HG03103 (cell line): ENCODE measurements around the gene RAPGEF2.
A peak's percentile ranks its signal among the peaks of the same experiment; 100 is the strongest.
"Not testable (repeated sequence)": the region's sequence is repeated elsewhere in the genome, so short reads cannot be mapped to it uniquely, and the experiment has no call there.

Experiments used
- ATAC-seq: cut with Tn5 transposase; IDR thresholded peaks from one replicate; pipeline ENCODE4 v1.9.1; 2021; ENCODE audit warnings: low read depth; ENCODE audit not compliant: unreplicated experiment

Gene RAPGEF2

DNA sequence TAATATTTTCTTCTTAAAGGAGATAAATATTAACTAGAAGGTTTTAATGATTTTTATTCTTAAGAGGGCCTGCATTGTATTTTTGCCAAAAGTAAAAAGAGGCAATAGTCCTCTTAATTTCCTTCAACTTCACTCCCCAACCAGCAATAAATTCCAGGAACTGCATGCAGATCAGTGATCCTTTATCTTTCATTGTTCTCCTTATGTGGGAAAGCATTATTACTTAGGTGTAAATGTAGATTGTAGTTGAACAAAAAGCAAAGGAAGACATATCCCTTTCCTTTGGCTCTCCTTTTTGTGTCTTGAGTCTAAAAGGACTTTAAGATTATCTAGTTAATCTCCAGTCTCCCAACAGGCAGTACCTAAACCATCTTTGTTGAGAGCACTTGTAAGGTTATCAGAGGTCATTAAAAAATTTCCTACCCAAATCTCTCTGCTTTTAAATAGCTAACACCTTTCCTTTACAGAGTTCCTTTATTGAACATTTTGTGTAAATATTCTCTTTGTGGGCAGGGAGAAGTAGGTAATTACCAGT lies 55.3 kb downstream of the RAPGEF2 start:
- no peak for ATAC-seq

DNA sequence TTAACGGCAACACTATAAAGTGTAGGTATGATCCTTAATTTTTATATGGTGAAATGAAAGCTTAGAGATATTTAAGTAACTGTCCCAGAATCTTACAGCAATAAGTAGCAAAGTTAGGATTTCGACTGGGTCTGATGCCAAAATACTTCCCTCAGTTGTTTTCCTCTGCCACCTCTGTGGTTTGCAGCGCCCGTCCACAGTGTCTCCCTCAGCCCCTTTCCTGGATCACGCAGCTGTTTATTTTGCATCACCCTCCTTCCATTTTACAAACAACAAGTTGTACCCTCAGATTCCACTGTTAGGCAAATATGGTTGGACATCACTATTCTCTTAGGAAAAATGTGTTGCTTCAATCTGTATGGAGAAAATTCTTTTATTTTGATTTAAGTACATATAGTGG lies 56.1 kb downstream of the RAPGEF2 start:
- no peak for ATAC-seq

DNA sequence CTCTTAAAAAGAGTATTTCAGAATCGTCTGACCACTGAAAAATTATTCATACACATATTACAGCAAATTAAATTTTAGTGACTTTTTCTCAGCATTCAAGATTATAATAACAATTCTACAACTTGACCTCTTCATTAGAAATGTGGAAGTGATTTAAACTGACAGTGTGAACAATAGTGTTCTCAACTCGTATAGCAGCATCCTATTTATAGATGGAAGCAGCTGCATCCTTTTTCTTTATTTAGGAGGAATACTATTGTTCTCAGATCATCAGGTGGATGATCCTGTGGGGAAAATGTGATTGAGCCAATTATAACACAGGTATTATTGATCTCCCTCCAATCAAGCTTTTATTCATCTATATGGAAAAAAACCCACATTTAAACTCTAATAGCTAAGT lies 56.7 kb downstream of the RAPGEF2 start:
- no peak for ATAC-seq

GRCh38 chr4:159160242-159160641 lies 57.4 kb downstream of the RAPGEF2 start:
- ATAC-seq, result no peak

- ATAC-seq, result not testable (repeated sequence)
These were observed 58.6 kb downstream of the RAPGEF2 start for GRCh38 chr4:159161436-159161835.

GRCh38 chr4:159162576-159162975 lies 59.7 kb downstream of the RAPGEF2 start:
- no peak for ATAC-seq

DNA sequence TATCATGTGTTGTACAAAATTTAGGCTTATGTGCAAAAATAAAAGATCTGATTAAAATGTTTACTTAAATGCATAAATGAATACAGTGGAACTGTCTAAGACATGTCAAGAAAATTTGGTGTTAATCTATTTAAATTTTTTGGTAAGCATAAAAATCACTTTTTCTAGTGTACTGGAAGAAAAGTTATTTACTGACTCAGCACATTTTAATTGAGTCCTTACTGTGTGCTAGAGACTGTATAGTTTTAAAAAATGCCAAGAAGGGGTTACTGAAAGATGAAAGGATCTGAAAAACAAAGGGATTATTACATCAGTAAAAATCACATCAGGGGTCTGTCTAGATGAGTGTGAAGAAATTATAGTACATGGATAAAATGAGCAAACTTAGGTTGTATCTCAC lies 60.6 kb downstream of the RAPGEF2 start:
- no peak for ATAC-seq

DNA sequence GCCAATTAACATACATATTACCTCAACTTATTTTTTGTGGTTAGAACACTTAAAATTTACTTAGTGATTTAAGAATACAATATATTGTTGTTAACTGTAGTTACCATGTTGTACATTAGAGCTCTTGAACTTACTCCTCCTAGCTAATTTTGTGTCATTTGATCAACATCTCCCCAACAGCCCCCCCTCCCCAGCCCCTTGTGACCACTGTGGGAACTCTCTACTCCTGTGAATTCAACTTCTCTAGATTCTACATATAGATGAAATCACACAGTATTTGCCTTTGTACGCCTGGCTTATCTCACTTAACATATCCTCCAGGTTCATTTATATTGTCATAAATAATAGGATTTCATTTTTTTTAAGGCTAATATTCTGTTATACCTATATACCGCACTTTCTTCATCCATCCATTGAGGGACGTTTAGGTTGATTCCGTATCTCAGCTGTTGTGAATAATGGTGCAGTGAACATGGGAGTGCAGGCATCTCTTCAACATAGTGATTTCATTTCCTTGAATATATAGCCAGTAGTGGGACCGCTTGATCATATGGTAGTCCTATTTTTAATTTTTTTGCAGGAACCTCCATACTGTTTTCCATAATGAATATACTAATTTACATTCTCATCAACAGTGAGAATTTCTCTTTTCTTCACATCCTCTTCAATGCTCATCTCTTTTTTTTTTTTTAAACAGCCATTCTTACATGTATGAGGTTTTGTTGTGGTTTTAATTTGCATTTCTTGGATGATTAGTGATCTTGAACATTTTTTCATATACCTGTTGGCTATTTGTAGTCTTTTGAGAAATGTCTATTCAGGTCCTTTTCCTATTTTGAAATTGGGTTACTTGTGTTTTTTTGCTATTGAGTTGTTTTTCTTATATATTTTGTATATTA lies 66.8 kb downstream of the RAPGEF2 start:
- ATAC-seq, result peak; percentile 63

DNA sequence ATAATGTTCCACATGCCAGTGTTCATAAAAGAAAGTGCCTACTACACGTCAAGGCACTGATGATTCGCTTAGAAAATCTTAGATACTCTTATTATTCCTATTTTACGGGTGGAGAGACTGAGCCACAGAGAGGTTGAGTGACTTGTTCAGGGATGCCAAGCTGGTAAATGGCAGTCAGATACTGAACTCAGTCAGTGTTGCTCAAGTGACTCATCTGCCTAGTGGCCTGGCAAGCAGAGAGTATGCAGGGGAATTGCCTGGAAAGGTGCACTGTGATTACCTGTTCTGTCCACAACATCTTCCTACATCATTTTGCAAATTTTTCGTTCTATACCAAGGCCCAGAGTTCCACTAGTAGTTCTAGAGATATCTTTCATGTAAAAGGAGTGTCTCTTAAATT lies 68.4 kb downstream of the RAPGEF2 start:
- no peak for ATAC-seq

- no peak for ATAC-seq
These were observed 71.0 kb downstream of the RAPGEF2 start for GRCh38 chr4:159173886-159174285.

DNA sequence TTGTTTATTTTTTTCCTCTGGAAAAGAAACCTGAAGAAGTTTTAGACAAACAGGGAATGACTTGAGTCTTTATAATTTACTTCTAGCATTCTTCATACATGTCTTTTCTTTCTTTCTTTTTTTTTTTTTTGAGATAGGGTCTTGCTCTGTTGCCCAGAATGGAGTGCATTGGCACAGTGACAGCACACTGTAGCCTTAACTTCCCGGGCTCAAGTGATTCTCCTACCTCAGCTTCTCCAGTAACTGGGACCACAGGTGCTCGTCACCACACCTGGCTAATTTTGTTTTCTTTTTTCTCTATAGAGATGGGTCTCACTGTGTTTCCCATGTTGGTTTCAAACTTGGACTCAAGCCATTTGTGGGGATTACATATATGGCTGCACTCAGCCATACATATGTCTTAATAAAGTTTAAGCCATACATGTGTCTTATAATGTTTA lies 71.8 kb downstream of the RAPGEF2 start:
- no peak for ATAC-seq

GRCh38 chr4:159175085-159175988 lies 72.5 kb downstream of the RAPGEF2 start:
- ATAC-seq, result peak; percentile 66

GRCh38 chr4:159175989-159176375 lies 73.1 kb downstream of the RAPGEF2 start:
- no peak for ATAC-seq

DNA sequence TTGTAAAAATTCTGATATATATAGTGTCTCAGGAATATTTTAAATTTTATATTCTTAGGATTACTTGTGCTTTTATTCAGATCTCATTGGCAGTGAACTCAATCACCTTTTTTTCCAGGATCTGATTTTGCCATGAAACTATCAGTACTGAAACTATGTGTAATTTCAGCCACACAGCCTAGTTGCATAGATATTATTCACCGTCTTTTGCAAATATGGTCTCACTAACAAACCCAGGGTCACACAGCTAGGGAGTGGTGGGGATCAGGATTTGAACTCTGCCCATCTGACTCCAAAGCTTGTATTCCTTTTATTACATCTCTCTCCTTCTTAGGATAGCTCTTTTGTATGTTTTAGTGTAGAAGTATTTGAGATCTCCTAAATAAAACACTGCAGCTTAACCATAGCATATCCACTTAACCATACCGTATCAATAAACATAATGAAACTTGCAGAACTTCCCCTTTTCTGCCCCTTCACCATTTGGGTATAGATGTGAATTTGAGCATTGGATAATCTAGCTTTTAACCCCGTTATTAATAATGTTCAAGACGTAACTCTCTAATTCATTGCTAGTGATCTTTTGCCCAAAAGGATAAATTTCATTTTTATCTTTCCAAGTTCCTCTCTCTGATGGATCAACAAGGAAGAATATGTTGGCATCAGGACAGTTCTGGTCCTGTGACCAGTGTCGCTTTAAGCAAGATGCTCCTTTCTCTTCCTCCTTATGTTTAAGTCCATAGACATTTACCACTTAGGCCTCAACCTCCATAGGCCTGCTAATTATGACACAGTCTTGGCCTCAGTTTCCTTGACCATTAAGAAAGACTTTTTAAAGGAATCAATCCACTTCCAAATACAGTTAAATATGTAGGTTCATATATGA lies 74.6 kb downstream of the RAPGEF2 start:
- peak; percentile 42 for ATAC-seq

- no peak for ATAC-seq
These were observed 75.3 kb downstream of the RAPGEF2 start for GRCh38 chr4:159178151-159178546.

DNA sequence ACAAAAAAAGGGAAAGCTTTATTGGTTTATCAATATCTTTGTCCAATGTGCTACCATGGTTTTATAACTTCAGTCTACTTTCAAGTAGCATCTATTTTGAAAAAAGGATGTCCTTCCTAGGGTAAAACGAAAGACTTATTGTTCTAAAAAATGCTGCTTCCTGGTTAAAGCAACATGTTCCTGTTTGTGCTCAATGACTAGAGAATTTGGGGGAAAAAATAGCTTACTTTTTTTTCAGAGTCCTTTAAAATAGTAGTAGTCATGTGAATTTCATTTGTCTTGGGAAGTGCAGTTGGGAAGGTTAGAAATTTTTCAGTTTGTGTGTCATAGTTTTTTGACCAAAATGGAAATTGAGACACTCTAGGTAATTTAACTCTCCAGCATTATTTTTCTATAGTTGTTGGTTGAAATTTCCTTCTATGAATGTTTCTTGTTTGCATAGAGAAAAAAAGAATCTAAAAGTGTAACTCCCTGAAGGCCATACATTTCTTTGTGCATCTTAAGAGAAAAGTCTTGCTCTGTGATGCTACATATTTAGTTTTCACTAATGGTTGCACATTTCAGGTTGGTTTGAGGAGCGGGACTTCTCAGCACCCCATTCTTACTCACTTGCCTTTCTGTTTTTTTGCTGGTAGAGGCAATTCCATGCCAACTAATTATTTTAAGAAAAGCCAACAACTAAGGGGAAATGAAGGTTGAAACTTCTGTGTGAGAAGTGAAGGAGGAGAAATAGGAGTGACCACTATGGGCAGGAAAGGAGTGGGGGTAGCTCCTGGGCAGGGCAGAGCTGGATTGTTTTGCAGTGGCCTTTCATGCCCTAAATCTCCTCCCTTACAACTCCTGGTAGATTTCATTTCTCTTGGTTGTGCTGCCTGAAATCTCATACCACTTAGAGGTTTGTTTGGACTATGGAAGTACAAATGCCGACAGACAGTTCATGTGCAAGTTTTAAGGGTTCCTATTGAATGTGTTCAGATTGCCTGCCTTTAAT lies 76.4 kb downstream of the RAPGEF2 start:
- no peak for ATAC-seq

DNA sequence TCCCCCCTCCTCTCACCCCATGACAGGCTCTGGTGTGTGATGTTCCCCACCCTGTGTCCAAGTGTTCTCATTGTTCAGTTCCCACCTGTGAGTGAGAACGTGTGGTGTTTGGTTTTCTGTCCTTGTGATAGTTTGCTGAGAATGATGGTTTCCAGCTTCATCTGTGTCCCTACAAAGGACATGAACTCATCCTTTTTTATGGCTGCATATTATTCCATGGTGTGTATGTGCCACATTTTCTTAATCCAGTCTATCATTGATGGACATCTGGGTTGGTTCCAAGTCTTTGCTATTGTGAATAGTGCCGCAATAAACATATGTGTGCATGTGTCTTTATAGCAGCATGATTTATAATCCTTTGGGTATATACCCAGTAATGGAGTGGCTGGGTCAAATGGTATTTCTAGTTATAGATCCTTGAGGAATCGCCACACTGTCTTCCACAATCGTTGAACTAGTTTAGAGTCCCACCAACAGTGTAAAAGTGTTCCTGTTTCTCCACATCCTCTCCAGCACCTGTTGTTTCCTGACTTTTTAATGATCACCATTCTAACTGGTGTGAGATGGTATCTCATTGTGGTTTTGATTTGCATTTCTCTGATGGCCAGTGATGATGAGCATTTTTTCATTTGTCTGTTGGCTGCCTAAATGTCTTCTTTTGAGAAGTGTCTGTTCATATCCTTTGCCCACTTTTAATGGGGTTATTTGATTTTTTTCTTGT lies 81.2 kb downstream of the RAPGEF2 start:
- ATAC-seq, result not testable (repeated sequence)

DNA sequence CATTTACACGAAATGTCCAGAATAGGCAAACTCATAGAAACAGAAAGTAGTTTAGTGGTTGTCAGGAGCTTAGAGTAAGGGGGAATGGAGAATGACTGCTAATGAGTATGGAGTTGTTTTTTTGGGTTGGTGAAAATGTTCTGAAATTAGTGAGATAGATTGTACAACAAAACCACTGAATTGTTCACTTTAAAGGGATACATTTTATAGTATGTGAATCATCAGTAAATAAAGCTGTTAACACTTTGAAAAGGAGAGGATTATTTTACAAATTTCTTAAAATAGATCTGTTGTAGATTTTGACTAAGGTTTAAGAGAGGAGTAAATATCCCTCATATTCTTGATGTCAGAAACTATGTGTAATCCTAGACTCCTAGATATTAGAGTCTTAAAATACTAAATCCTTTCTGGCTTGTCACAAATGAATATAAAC lies 82.7 kb downstream of the RAPGEF2 start:
- no peak for ATAC-seq
